CD4-positive, alpha-beta T cell treated with Interleukin-17A for 4 hours (primary cell): ENCODE measurements around the gene DICER1.

ENCODE experiments used
- DNase-seq: peaks from one replicate; pipeline ENCODE4 v3.0.0-alpha.2; 2020; ENCODE audit warnings: mixed read lengths

The DICER1 gene

DNA sequence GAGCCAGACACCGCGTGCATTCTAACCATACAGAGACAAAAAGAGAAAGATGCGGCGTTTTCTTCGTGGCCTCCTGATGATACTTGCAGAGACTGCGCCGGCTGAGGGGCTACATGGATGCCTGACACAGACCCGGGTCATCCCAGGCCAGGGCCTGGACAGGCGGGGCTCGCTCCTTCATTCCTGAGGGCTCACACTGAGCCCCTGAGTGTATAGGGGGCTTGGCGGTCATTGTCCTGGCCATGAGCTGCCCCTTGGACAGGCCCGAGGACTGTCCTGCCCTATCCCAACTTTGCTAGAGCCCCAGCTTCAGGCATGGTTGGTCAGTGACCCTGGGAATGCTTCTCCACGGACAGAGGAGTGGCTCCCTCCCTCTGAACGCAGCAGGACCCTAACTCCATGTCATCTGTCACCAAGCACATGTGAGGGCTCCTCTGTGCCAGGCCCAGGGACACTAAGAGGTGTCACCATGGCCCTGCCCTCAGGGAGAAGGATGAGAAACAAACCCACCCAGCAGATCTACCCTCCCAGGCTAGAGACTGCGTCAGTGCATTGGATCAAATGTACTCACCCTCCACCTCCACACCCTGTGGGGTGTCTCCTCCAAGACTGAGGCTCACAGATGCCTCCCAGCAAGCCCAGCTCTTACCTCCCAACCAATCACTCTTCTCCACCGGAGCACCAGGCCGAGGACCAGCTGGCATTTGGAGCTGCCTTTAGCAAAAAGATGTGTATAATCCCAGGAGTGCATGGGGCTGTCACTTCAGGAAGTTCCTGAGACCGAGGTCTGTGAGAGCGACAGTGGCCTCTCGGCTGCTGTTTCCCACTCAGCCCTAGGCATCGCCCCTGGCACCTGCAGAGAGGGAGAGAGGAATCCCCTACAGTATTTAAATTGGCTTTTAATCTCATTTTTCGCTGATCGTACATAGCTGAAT, 102.7 kb downstream of the DICER1 start:
- no peak for DNase-seq

DNA sequence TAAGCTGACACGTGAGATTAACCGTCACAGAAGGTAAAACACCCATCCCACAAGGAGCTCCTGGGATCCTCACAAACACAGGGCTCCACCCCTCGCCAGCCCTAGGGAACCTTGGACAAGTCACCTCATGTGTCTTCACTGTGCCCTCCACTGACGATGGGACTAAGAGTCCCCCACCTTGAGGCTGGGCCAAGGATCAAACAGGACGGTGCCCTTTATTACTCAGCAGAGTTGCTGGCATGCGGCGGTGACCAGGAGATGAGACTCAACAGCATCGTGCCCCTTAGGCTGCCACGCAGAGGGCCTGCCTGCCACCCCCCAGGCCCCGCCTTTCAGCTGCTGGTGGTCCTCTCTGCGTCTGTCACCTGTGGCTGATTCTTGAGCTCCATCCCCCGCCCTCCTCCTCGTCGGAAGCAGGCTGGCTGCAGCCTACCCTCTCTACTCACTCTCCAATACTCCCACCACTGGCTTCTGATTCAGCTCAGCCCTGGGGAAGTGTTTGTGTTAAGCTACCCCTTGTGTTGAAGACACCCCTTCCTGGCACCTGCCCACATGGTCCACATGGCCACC, 105.2 kb downstream of the DICER1 start:
- no peak for DNase-seq

DNA sequence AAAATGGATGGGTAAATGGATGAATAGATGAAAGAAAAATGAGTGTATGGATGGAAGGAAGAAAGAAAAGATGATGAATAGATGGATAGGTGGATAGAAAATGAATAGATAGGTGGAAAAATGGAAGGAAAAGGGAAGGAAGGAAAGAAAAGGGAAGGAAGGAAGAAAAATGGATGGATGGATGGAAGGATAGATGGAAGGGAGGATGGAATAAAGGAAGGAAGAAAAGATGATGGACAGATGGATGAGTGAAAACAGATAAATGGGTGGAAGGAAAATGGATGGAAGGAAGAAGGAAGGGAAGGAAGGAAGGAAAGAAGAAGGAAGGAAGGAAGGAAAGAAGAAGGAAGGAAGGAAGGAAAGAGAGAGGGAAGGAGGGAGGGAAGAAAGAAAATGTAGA, 107.4 kb downstream of the DICER1 start:
- no peak for DNase-seq

DNA sequence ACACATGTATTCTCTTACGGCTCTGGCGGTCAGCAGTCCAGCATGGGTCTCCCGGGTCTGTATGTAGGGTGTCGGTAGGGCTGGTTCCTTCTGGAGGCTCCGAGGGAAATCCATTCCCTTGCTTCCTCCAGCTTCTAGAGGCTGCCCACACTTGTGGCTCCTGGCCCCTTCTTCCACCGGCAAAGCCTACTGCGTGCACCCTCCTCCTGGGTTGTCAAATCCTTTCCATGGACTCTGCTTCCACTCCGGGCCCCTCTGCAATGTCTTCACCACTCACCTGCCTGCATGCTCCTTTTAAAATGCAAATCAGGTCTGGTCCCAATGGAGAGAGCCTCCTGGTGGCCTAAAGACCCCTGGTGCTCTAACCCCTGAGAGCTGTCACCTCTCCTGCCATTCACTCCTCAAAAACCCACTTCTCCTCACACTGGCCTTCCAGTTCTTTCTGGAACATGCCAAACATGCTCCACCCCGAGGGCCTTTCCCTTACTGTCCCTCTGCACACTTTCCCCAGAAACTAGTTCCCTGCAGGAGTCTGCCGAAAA, 108.5 kb downstream of the DICER1 start:
- DNase-seq = no peak

DNA sequence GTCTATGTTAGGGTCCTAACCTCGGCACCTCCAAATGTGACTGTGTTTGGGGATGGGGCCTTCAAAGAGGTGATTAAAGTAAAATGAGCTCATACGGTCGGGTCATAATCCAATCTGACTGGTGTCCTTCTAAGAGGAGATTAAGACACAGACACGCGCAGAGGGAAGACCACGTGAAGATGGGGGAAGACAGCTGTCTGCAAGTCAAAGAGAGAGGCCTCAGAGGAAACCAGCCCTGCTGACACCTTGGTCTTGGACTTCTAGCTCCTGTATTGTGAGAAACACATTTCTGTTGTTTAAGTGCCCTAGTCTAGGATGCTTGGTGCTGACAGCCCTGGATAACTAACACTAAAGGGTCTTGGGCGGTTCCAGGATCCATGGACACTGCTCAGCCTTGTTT, 109.6 kb downstream of the DICER1 start:
- no peak for DNase-seq

DNA sequence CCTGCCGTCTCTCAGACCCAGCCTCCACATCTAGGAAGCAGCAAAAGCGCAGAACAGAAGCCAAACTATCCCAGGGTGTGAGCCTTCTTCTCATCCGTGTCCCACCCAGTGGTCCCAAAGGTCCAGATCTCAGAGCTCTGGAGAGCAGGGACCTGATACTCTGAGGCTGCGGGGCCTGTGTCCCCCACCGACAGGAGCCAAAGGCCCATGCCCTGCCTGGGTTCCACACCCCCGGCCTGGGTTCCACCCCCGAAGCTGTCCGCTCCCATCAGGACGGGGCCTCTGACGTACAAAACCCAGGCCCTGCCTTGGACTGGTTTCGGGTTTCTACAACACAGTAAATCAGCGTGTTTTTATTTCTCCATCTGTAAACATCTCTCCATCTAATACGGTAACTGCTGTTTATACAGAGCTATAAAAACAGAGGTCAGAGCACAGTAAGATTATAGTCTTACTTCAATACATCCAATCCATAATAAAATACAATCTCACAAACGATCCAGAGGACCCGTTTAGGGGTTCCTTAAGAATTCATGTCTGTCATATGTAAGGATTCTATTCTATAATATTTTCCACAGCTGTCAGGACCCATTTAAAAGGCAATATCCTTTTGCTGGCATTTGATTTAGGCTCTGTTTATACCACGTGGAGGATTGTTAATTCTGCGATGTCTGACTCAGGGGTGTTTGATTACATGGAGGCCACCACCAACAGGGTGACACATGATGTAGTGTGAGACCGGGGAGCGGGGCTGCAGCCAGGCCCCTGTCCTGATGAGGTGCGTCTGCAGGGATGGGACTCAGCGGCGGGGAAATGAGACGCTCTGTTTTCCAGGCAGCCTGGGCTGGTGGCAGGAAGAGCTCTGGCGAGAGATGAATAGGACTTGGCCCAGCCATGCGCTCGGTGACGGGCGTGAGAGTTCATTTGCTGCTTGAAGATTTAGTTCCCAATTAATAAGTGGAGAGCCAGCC, 110.3 kb downstream of the DICER1 start:
- DNase-seq = no peak

DNA sequence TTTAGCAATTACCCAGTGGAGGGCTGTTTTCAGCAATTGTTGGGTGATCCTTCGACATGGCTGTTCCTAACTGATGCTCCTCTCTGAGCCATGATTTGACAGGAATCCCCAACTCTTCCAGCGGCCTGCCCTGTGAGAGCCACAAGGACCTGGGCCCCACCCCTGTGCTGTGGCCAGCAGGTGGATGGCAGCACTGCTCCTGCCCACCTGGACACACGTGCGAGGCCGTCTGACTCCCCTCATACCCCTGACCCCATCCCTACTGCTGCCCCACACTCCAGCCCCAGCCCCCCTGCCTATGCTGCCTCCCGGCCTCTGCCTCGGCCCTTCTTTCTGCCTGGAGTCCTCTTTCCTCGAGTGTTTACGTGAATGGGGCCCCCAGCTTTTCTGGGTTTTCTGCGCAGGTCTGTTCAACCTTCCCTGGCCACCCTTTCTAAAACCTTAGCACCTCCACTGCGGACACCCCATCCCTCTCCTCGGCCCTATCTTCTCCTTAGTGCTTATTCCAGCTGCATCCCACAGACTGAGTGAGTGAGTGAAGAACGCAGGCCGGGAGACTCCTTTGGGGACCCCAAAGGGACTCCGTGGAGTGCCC, 111.4 kb downstream of the DICER1 start:
- DNase-seq = no peak

DNA sequence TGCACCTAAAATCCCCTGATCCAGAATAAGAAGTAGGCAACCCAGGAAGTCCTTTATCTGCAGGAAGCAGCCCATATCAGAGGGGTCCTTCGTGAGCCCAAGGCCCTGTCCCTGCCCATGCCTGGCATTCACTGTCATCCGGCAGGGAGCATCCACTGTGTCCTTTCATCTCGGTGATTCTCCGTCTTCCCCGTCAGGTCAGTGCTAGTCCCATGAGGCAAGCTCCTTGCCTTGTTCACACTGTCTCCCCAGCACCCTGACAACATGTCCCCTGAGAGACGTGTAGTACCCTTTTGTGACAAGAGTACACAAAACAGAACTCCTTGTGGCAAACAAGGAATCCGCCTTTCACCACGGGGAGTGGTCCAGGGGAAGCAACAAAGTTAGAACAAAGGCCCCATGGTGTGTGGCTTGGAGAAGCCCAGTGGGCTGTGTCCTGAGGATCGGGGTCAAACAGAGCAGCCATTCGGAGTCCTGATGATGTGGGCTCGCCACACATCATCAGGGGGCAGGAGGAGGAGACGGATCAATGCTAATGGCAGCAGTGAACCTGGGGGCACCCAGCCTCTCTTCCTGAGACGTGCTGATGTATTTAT, 112.1 kb downstream of the DICER1 start:
- no peak for DNase-seq

DNA sequence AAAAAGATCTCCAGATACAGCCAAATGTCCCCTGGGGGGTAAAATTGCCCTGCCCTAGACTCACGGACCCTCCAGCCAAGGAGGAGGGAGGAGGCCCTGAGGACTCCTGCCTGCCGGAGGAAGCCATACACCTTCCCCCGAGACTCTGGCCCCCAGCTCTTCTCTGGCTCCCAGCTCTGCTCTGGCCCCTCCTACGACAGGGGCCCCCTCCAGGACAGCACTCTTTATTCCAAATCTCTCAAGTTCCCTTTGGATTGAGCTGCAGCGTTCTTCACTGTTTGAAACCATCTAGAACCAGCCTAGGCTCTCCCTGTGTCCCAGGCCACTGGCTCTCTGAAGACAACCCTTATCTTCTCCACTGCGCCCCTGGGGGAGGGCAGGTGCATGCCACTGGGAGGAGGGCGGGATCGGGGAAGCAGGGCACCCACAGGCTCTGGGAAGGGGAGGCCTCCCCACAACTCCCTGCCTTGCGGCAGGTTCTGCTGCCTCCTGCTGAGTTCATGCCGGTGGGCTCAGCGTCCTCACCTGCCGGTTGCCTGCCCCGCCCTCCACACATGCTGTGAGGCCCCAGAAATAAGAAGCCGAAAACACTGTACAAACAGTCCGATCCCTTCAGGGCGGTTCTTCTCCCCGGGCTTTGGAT, 112.7 kb downstream of the DICER1 start:
- DNase-seq = no peak

DNA sequence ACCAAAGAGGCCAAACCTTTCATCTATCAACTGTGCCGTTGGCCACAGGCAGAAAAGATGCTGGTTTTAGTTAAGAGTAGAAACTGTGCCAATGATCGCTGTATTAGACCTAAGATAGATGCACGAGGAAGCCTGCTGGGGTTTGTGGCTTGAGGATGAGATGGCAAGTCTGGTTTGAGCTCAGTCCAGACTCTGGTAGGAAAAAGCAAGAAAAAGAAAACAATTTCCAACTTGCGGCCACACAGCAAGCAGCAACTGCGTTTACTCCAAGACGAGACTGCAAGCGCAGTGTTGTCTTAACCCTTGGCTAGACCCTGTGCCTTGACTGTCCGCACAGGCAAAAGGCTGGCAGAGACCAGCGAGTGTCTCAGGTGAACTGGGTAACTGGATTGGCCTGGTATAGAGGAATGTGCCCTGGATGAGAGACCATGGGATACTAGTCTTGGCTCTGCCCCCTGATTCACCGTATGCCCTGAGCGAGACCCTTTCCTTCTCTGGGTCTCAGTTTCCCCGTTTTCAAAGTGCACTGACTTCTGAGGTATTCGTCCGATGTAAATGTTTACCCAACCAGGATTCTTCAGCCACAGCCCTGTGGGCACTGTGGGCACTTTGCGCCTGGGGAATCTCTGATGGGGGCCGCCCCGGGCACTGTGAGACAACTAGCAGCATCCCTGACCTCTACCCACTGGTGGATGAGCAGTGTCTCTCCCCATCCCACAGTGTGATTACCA, 113.4 kb downstream of the DICER1 start:
- no peak for DNase-seq

DNA sequence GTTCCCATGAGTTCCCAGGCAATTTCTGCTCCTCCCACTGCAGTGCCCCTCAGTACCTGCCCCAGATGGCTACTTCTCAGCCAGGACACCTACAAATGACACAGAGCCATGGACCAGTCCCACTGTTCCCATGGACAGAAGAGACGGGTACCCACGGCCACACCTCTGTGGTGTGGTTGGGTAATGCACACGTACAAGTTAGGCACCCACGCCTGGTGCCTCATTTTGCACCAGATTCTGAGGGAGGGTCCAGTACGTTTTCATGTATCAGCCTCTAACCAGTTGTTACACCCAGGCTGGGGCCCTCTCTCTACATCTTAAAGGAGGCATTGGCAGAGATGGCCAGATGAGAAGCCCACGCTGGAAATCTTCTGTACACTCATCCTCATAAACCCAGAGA, 114.0 kb downstream of the DICER1 start:
- DNase-seq = no peak

DNA sequence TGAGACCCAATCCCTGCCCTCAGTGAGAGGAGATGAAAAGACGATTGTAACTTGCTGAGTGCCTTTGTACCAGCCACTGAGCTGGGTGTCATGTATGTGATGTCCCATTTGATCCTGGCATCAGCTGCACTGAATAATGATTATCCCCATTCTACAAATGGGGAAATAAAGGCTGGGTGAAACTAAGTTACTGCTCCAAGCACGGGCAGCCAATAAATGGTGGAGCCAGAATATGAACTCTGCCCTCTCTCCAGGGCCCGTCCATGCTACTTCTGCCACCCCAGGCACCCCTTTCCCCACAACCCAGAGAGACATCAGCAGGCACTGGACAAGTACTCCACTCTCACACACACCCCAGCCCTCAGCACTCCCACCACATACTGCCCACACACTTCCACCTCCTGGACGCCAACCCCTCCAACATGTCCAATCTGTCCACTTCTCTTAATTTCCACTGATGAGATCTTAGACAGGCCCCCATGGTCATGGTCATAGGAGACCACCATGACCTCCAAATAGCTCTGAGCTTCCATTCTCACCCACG, 115.8 kb downstream of the DICER1 start:
- no peak for DNase-seq

DNA sequence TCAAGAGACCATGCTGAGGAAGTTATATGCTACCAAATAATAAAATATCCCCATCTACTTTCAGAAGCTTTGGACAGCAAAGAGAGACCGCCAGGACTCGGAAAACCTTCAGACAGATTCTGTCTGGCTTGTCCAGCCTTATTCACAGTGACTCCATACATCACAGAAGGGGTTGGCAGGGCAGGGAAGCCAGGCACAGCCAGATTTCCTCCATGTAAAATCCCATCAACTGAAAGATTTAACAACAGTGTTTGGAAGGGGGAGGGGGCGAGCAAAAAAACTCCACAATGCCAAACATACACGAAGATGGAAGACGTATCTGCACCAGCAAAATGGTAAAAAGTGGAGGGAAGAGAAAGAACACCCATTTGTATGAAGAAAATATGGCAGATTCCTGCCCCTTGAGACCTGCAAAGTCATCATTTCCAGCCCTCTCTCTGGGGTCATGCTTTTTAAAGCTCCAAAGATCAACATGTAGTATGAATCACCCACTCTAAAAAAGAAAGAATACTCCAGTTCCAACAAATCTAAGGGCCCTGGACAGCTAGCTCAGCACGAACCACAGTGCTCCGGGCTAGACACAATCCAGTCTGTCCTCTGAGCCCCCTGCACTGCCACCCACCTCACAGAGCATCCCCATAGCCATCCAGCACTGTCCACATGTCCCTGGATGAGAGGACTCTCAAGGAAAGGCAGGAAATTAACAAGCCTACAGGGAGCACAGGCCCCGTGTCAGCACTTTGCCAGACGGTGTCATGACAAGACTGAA, 116.4 kb downstream of the DICER1 start:
- no peak for DNase-seq

DNA sequence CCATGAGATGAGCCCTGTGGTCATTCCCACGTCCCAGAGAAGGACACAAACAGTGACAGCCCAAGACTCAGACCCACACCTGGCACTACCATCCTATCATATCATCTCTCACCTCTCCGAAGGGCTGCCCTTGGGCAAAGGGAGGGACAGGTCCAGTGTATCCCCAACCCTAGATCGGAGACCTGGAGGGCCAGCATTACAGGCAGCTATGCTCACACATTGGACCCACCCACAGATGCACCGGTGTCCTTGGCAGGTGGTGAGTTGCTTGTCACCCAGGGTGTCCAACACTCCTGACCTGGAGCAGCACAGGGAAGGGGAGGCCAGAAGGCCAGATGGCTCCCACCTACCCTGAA, 117.4 kb downstream of the DICER1 start:
- DNase-seq = no peak

DNA sequence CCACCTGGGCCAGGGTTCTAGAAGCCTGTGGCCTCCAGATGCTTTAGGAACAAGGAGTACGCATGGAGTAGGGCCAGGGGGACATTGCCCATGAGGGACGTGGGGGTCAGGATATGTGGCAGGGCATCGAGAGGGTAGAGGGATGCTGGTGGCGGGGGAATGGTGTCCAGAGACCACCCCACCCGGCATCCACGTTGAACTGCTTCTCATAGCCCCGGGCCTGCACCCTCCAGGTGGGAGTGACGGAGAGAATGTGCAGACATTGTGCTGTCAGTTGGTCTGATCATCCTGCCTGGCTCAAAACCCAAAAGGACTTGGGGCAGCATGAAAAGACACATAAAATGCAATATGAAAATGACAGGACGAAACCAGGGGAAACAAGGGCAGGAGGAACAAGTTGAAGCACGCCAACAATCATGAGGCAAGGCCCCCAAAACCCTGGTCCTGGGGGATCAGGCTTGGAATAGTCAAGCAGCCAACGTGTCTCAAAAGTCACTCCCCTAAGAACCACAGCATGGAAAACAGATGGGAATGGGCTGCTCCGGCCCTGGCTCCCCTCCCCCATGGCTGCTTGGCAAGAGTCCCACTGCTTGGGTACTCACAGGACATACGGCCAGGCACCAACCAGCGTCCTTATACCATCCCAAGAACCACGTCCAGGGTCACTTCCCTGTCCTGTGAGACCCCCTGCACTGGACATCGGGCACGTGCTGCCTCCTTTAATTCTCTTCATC, 117.9 kb downstream of the DICER1 start:
- DNase-seq = no peak

DNA sequence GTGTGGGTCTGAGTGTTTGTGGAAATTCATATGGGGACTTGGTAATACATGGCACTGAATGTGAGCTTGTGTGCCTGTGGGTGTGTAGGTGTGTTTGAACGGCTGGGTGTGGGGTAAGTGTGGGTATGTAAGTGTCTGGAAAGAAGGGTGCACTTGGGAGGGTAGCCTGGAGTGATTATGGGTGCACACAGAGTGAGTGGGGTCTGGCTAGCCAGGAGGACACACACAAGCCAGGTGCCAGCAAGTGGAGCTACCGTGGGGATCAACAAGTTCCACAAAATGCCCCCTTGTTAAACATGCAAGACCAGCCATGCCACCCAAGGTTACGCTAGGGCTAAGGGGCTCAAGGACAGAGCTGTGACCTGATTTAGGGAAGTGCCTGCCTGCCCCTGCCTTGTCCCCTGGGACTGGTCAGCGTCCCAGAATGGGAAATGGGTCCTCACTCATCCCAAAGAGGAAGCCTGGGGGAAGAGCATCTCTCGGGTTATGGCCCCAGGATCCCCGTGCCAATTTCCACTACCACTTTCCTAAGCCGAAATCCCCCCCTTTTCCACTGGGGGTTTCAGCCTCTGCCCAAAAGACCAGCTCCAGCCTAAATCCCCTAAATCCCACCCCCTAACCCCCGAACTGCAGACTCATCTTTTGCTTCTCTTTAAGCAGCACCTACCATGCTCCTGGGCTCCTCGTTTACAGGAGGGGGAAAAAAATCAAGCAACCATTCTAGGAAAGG, 118.6 kb downstream of the DICER1 start:
- no peak for DNase-seq

DNA sequence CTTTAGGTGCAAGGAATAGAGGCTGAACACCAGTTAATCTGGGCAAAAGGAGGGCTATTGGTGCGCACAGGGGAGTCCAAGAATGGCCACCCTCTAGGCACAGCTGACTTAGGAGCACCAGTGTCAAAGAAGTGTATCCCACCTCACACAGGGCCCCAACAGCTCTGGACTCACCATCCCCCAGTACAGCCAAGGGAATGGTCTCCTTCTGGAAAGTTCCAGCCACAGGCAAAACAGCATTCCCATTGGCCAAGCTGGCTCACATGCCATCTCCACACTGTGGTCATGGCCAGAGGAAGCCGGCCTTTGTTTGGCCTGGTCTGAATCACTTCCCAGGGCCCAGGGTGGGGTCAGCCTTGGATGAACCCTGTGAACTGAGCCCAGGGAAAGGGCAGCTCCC, 120.1 kb downstream of the DICER1 start:
- no peak for DNase-seq
